ENCODE measurements around the gene SAP30BP.

GRCh38 chr17:75740215-75740614 is 73.1 kb downstream of the SAP30BP start:
- TF ChIP-seq, protein P1, sequence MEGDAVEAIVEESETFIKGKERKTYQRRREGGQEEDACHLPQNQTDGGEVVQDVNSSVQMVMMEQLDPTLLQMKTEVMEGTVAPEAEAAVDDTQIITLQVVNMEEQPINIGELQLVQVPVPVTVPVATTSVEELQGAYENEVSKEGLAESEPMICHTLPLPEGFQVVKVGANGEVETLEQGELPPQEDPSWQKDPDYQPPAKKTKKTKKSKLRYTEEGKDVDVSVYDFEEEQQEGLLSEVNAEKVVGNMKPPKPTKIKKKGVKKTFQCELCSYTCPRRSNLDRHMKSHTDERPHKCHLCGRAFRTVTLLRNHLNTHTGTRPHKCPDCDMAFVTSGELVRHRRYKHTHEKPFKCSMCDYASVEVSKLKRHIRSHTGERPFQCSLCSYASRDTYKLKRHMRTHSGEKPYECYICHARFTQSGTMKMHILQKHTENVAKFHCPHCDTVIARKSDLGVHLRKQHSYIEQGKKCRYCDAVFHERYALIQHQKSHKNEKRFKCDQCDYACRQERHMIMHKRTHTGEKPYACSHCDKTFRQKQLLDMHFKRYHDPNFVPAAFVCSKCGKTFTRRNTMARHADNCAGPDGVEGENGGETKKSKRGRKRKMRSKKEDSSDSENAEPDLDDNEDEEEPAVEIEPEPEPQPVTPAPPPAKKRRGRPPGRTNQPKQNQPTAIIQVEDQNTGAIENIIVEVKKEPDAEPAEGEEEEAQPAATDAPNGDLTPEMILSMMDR (conservative IDR thresholded peaks at IDR 0.05), result no peak
- no peak for TF ChIP-seq EZH2 (IDR thresholded peaks at IDR 0.05; ENCODE audit: low read depth)

Measured in PC-9 (cell line).